HEK293T (cell line): ENCODE measurements around the gene RFC4.
"Not testable (repeated sequence)": the region's sequence is repeated elsewhere in the genome, so short reads cannot be mapped to it uniquely, and the experiment has no call there.

Source experiments
- CTCF ChIA-PET: fragments of 350-600 bp; formaldehyde crosslinking; extraction: SDS; loops from one replicate; lab custom pipeline; 2021; ENCODE audit warnings: antibody characterized with exemption, inconsistent platforms; lab: Yijun Ruan, JAX
- POLR2A ChIA-PET: fragments of 350-600 bp; formaldehyde crosslinking; extraction: SDS; loops from one replicate; lab custom pipeline; 2020; ENCODE audit warnings: antibody characterized with exemption, inconsistent platforms; lab: Yijun Ruan, JAX
- DNase-seq: peaks from one replicate; pipeline ENCODE4 v3.0.0; 2012; ENCODE audit warnings: mixed read lengths; ENCODE audit errors: extremely low spot score
- ARNT ChIP-seq: fragments of 450-650 bp; IDR thresholded peaks from 2 replicates; pipeline ENCODE4 v1.6.1; 2017; ENCODE audit warnings: mild to moderate bottlenecking
- BHLHE40 ChIP-seq: fragments of 450-650 bp; IDR thresholded peaks from 2 replicates; pipeline ENCODE4 v1.6.1; 2016; ENCODE audit warnings: mild to moderate bottlenecking, moderate library complexity, borderline replicate concordance
- CTBP1 ChIP-seq: fragments of 450-650 bp; IDR thresholded peaks from 2 replicates; pipeline ENCODE4 v1.6.1; 2016; ENCODE audit warnings: borderline replicate concordance
- ELF4 ChIP-seq: fragments of 450-650 bp; IDR thresholded peaks from 2 replicates; pipeline ENCODE4 v1.6.1; 2017; ENCODE audit warnings: antibody characterized with exemption
- FOXA1 ChIP-seq: fragments of 450-650 bp; IDR thresholded peaks from 2 replicates; pipeline ENCODE4 v1.6.1; 2016; ENCODE audit warnings: mild to moderate bottlenecking
- FOXK2 ChIP-seq: fragments of 450-650 bp; IDR thresholded peaks from 2 replicates; pipeline ENCODE4 v1.6.1; 2016; ENCODE audit warnings: mild to moderate bottlenecking
- FOXM1 ChIP-seq: fragments of 450-650 bp; IDR thresholded peaks from 2 replicates; pipeline ENCODE4 v1.6.1; 2017; ENCODE audit warnings: mild to moderate bottlenecking, borderline replicate concordance
- HDGF ChIP-seq: fragments of 450-650 bp; IDR thresholded peaks from 2 replicates; pipeline ENCODE4 v1.6.1; 2017; ENCODE audit warnings: antibody characterized with exemption, borderline replicate concordance
- L3MBTL2 ChIP-seq: fragments of 450-650 bp; conservative IDR thresholded peaks from 2 replicates; pipeline ENCODE4 v1.6.1; 2016; ENCODE audit warnings: mild to moderate bottlenecking
- LEF1 ChIP-seq: fragments of 450-650 bp; IDR thresholded peaks from 2 replicates; pipeline ENCODE4 v1.6.1; 2017; ENCODE audit warnings: mild to moderate bottlenecking, borderline replicate concordance
- NFRKB ChIP-seq: fragments of 450-650 bp; IDR thresholded peaks from 2 replicates; pipeline ENCODE4 v1.6.1; 2016; ENCODE audit warnings: mild to moderate bottlenecking, moderate library complexity
- SP1 ChIP-seq: fragments of 450-650 bp; IDR thresholded peaks from 2 replicates; pipeline ENCODE4 v1.6.1; 2017
- SUZ12 ChIP-seq: fragments of 450-650 bp; IDR thresholded peaks from 2 replicates; pipeline ENCODE4 v1.6.1; 2016; ENCODE audit warnings: mild to moderate bottlenecking
- TARDBP ChIP-seq: fragments of 450-650 bp; IDR thresholded peaks from 2 replicates; pipeline ENCODE4 v1.6.1; 2016
- ZNF384 ChIP-seq: fragments of 450-650 bp; IDR thresholded peaks from 2 replicates; pipeline ENCODE4 v1.6.1; 2016
- TF ChIP-seq, protein P1 (sequence below): fragments of 450-650 bp; IDR thresholded peaks from 2 replicates; pipeline ENCODE4 v1.6.1; 2016

RFC4 gene

DNA sequence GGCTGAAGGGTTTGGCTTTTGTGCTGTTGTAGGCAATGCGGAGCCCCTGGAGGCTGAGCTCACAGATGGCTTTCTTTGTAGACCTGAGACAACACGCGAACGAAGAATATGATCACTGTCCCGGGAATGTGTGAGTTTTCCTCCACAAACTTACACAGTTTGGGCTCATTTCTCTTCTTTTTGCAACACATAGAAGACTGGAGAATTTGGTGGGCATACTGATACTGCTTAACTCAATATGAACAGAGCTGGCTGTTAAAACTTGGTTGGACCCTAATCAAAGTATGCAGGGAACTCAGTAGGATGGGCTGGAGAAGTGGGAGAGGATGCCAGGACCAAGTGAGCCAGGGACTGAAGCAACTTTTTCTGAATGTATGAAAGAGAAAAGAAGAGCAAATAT is 12.2 kb upstream of the RFC4 start:
- ChIA-PET CTCF (interaction anchor here (0.6 to 1.0 kb wide), 2 partner anchors 201 to 1111 kb away, joined by 3 to 4 read pairs; no protein-coding TSS in a partner anchor), POLR2A (interaction anchor here (1.1 kb wide), 1 partner anchor 12 kb away, joined by 3 read pairs; no protein-coding TSS in a partner anchor)
- no peak for DNase-seq
- no peak for TF ChIP-seq HDGF
- TF ChIP-seq LEF1 = no peak
- TF ChIP-seq BHLHE40 = no peak
- TF ChIP-seq ARNT = no peak
- TF ChIP-seq SP1 = no peak
- TF ChIP-seq FOXA1 = no peak
- TF ChIP-seq ELF4 = no peak
- no peak for TF ChIP-seq FOXM1
- no peak for TF ChIP-seq FOXK2
- TF ChIP-seq L3MBTL2 = no peak

DNA sequence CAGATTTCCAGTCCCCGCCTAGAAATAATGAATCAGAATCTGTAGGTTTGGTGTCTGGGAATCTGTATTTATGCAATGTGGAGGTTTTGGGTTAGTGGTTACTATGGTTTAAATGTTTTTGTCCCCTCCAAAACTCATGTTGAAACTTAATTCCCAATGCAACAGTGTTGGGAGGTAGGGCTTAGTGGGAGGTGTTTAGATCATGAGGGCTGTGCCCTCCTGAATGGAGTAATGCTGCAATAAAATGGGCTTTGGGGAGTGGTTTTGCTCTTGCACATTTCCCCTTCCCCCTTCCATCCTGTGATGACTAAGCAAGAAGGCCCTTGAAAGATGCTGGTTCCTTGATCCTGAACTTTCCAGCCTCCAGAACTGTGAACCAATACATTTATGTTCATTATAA is 9.2 kb upstream of the RFC4 start:
- ChIA-PET POLR2A (no interaction called here), CTCF (no interaction called here)
- no peak for TF ChIP-seq LEF1
- no peak for TF ChIP-seq FOXA1
- TF ChIP-seq BHLHE40 = no peak
- DNase-seq = no peak

DNA sequence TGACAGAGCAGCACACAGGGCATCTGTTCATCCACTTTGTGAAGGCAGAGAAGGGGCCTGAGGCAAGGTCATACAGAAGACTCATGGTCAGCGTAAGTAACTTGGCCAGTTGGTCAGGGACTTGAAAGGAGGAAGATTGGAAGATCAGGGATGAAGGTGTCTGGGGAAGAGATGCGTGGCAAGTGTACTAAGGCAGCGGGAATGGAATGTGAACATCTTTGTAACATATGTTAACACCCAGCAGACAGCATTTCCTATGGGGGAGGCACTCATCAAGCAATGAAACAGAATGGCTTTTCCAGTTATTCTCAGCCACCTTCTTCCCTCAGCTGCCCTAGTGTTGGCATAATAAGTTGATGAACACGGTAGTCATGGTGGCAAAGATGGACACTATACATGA is 7.8 kb upstream of the RFC4 start:
- ChIA-PET CTCF (no interaction called here), POLR2A (no interaction called here)
- no peak for DNase-seq
- TF ChIP-seq TARDBP = no peak
- TF ChIP-seq FOXM1 = no peak
- TF ChIP-seq NFRKB = no peak
- no peak for TF ChIP-seq SP1
- TF ChIP-seq ELF4 = no peak
- TF ChIP-seq L3MBTL2 = no peak
- no peak for TF ChIP-seq FOXK2
- TF ChIP-seq LEF1 = no peak
- no peak for TF ChIP-seq BHLHE40
- no peak for TF ChIP-seq SUZ12
- no peak for TF ChIP-seq ARNT
- no peak for TF ChIP-seq ZNF384

DNA sequence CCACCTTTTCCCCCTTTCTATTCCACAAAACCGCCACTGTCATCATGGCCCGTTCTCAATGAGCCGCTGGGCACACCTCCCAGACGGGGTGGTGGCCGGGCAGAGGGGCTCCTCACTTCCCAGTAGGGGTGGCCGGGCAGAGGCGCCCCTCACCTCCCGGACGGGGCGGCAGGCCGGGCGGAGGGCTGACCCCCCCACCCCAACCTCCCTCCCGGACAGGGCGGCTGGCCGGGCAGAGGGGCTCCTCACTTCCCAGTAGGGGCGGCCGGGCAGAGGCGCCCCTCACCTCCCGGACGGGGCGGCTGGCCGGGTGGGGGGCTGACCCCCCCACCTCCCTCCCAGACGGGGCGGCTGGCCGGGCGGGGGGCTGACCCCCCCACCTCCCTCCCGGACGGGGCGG is 5.0 kb upstream of the RFC4 start:
- DNase-seq, CTCF ChIA-PET, POLR2A ChIA-PET: not testable (repeated sequence)

DNA sequence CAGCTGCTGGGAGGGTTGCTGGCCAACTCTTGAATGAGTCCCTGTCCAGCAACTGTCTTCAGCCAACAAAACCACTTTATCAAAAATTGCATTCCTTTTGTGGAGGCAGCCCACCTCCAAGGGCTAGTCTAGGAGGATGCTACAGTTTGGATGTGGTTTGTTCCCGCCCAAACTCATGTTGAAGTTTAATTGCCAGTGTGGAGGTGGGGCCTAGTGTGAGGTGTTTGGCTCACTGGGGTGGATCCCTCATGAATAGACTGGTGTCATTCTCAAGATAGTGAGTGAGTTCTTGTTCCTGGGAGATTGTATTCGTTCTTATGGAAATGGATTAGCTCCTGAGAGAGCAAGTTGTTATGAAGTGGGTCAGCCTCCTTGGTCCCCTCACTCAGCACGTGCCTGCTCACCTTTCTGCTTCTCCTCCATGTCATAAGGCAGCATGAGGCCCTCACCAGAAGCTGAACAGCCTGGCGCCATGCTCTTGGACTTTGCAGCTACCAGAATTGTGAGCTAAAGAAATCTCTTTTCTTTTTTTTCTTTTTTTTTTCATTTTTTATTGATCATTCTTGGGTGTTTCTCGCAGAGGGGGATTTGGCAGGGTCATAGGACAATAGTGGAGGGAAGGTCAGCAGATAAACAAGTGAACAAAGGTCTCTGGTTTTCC is 4.2 kb upstream of the RFC4 start:
- ChIA-PET POLR2A (no interaction called here), CTCF (no interaction called here)
- DNase-seq = no peak
- TF ChIP-seq BHLHE40 (no peak), FOXA1 (no peak), ZNF384 (no peak), NFRKB (no peak), SP1 (no peak), FOXK2 (no peak), HDGF (no peak), ELF4 (no peak), ARNT (no peak), LEF1 (no peak), FOXM1 (no peak), L3MBTL2 (no peak)
- TF ChIP-seq, protein P1, sequence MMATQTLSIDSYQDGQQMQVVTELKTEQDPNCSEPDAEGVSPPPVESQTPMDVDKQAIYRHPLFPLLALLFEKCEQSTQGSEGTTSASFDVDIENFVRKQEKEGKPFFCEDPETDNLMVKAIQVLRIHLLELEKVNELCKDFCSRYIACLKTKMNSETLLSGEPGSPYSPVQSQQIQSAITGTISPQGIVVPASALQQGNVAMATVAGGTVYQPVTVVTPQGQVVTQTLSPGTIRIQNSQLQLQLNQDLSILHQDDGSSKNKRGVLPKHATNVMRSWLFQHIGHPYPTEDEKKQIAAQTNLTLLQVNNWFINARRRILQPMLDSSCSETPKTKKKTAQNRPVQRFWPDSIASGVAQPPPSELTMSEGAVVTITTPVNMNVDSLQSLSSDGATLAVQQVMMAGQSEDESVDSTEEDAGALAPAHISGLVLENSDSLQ = no peak

DNA sequence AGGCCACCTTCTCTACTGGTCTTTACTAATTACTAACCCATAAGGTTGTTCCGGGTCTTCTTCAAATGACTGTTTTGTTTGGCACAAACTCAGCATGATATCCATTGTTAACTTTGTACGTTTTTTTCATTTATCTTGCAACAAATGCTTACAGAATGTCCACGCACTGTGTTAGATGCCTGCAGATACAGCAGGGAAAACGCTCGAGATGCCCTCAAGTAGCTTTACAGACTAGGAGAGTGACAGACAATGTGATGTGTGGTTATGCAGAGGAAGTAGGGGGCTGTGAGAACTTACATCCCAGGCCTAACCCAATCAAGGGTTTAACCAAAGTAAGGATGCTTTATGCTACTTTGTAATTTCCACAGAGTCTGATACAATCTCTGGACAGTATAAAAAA is 949 bp upstream of the RFC4 start:
- ChIA-PET POLR2A (interaction anchor here (1.1 to 3.3 kb wide), 4 partner anchors 12 to 23 kb away, joined by 3 to 24 read pairs (median 6); partner anchors contain the start of gene EIF4A2), CTCF (interaction anchor here (0.5 kb wide), 1 partner anchor 131 kb away, joined by 3 read pairs; no protein-coding TSS in a partner anchor)
- TF ChIP-seq TARDBP (no peak), L3MBTL2 (no peak), HDGF (no peak), NFRKB (no peak), BHLHE40 (no peak), ARNT (no peak), CTBP1 (no peak)
- TF ChIP-seq, protein P1 = no peak
- DNase-seq = no peak

DNA sequence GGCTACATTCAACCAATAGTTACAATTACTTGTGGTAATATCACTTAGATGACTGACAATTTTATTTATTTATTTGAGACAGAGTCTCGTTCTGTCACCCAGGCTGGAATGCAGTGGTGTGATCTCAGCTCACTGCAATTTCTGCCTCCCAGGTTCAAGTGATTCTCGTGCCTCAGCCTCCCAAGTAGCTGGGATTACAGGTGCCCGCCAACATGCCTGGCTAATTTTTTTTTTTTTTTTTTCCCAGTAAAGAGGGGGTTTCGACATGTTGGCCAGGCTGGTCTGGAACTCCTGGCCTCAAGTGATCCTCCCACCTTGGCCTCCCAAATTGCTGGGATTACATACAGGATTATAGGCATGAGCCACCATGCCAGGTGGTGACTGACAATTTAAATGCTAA is 2.8 kb downstream of the RFC4 start:
- DNase-seq, CTCF ChIA-PET, POLR2A ChIA-PET: not testable (repeated sequence)

DNA sequence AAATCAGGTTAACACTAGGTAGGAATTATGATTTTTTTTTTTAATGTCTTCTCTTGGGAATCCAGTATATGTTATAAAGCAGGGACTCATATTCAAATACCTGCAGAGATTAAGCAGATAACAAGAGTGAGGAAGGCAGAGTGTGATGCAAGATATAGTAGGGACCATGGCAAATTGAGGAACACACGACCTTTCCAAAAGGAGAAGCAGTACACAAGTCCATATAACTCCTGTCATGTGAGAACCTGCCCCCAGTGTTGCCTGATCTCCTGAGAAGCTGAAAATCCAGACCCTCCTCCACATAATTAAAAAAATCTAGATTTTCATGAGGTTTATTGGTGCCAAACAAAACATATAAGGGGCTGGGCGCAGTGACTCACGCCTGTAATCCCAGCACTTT is 3.6 kb downstream of the RFC4 start:
- ChIA-PET CTCF (no interaction called here), POLR2A (interaction anchor here (1.3 kb wide), 1 partner anchor 19 kb away, joined by 6 read pairs; no protein-coding TSS in a partner anchor)
- DNase-seq = no peak
- TF ChIP-seq FOXM1 = no peak
- TF ChIP-seq NFRKB = no peak
- no peak for TF ChIP-seq ELF4
- TF ChIP-seq TARDBP = no peak
- no peak for TF ChIP-seq CTBP1
- TF ChIP-seq L3MBTL2 = no peak
- TF ChIP-seq ZNF384 = no peak
- no peak for TF ChIP-seq SUZ12
- TF ChIP-seq, protein P1 = no peak
- TF ChIP-seq BHLHE40 = no peak
- TF ChIP-seq SP1 = no peak
- TF ChIP-seq FOXK2 = no peak
- no peak for TF ChIP-seq FOXA1
- TF ChIP-seq LEF1 = no peak
- no peak for TF ChIP-seq ARNT
- no peak for TF ChIP-seq HDGF
